Renal cortical epithelial cell (primary cell): Measurements from ENCODE around the gene DYRK1B. TPM values are rescaled to one million over a fixed set of nuclear protein-coding genes. Genes with fewer than 3 reads are reported as not detected.
A peak's percentile ranks its signal among the peaks of the same experiment; 100 is the strongest.
"Not testable (repeated sequence)": the region's sequence is repeated elsewhere in the genome, so short reads cannot be mapped to it uniquely, and the experiment has no call there.

Experiments used
- DNase-seq: peaks from one replicate; pipeline ENCODE4 v3.0.0-alpha.2; 2011; ENCODE audit warnings: low read depth
- total RNA-seq: library from RNA; depleted of rRNA; stranded (reverse); fragments of >200 nt; gene quantifications from 2 replicates; pipeline ENCODE4 v1.2.3, GENCODE V29; 2014

DYRK1B gene
- 9.9 and 47.1 TPM in 2 replicates for total RNA-seq

- DNase-seq = peak; percentile 93
Measured at GRCh38 chr19:39833464-39834286, at the start of gene DYRK1B. Gene DYRK1B, minus strand, starts transcription at chr19:39834162. Its CDS starts 2,295 bp downstream, at chr19:39831867.

GRCh38 chr19:39882645-39883044, 48.7 kb upstream of the DYRK1B start:
- DNase-seq = not testable (repeated sequence)

- DNase-seq = peak; percentile 11
Measured at GRCh38 chr19:39881495-39882110, 47.6 kb upstream of the DYRK1B start.

- DNase-seq = not testable (repeated sequence)
Measured at GRCh38 chr19:39880241-39880640, 46.3 kb upstream of the DYRK1B start.

- not testable (repeated sequence) for DNase-seq
Measured at GRCh38 chr19:39879796-39880195, 45.8 kb upstream of the DYRK1B start.

- not testable (repeated sequence) for DNase-seq
Measured at GRCh38 chr19:39878866-39879265, 44.9 kb upstream of the DYRK1B start.

- DNase-seq = no peak
Measured at GRCh38 chr19:39878398-39878797, 44.4 kb upstream of the DYRK1B start.

- not testable (repeated sequence) for DNase-seq
Measured at GRCh38 chr19:39877982-39878381, 44.0 kb upstream of the DYRK1B start.

- not testable (repeated sequence) for DNase-seq
Measured at GRCh38 chr19:39877488-39877887, 43.5 kb upstream of the DYRK1B start.

- DNase-seq = not testable (repeated sequence)
Measured at GRCh38 chr19:39876486-39876885, 42.5 kb upstream of the DYRK1B start.

- not testable (repeated sequence) for DNase-seq
Measured at GRCh38 chr19:39875401-39875864, 41.5 kb upstream of the DYRK1B start.

GRCh38 chr19:39874404-39874803, 40.4 kb upstream of the DYRK1B start:
- DNase-seq = no peak

GRCh38 chr19:39873385-39873784, 39.4 kb upstream of the DYRK1B start:
- DNase-seq = no peak

GRCh38 chr19:39871886-39872866, 38.2 kb upstream of the DYRK1B start:
- no peak for DNase-seq

GRCh38 chr19:39871362-39871761, 37.4 kb upstream of the DYRK1B start:
- DNase-seq = no peak

GRCh38 chr19:39870171-39870971, 36.4 kb upstream of the DYRK1B start:
- DNase-seq = no peak

- DNase-seq = no peak
Measured at GRCh38 chr19:39867952-39868351, 34.0 kb upstream of the DYRK1B start.

- no peak for DNase-seq
Measured at GRCh38 chr19:39867133-39867532, 33.2 kb upstream of the DYRK1B start.

- no peak for DNase-seq
Measured at GRCh38 chr19:39865953-39866352, 32.0 kb upstream of the DYRK1B start.

- DNase-seq = no peak
Measured at GRCh38 chr19:39865186-39865585, 31.2 kb upstream of the DYRK1B start.

GRCh38 chr19:39864118-39864517, 30.2 kb upstream of the DYRK1B start:
- DNase-seq = no peak
